Prostate gland (tissue), 2 donors: ENCODE results near the gene HCFC2. TPM values are rescaled to one million over a fixed set of nuclear protein-coding genes. Genes with fewer than 3 reads are reported as not detected.

Experiments used
- DNase-seq: peaks from one replicate; pipeline ENCODE4 v3.0.0-alpha.2; 2019; ENCODE audit warnings: low spot score
- H3K27ac ChIP-seq, 2 donors: fragments of 200-600 bp; sonication (generic); 2 replicates each; pipeline ENCODE4 v1.5.1; 2017 to 2019
- H3K27me3 ChIP-seq: fragments of 200-600 bp; sonication (generic); replicated peaks from 2 replicates; pipeline ENCODE4 v1.5.1; 2019; ENCODE audit not compliant: insufficient read depth
- H3K36me3 ChIP-seq, 2 donors: fragments of 200-600 bp; sonication (generic); 1 replicate in 1 of 2; 2 replicates in 1 of 2; pipeline versions ENCODE4 v1.5.1 to v1.8.1; 2017 to 2019
- H3K4me1 ChIP-seq: fragments of 200-600 bp; sonication (generic); replicated peaks from 2 replicates; pipeline ENCODE4 v1.5.1; 2019
- H3K4me3 ChIP-seq, 2 donors: fragments of 200-600 bp; sonication (generic); 2 replicates each; pipeline ENCODE4 v1.5.1; 2017 to 2019
- H3K9me3 ChIP-seq: fragments of 200-600 bp; sonication (generic); 2 replicates; pipeline ENCODE4 v1.5.1; 2017
- CTCF ChIP-seq, 4 experiments: fragments of 200-600 bp in 2 of 4; fragments of 450-650 bp in 2 of 4; sonication (generic) in 2 of 4; IDR thresholded peaks; 1 replicate in 3 of 4; 2 replicates in 1 of 4; pipeline ENCODE4 v1.5.1; 2016 to 2019; ENCODE audit warnings: antibody characterized with exemption in 4 of 4, mild to moderate bottlenecking in 2 of 4, moderate library complexity in 2 of 4
- POLR2A ChIP-seq: fragments of 450-650 bp; IDR thresholded peaks from one replicate; pipeline ENCODE4 v1.6.1; 2016; ENCODE audit warnings: antibody characterized with exemption, mild to moderate bottlenecking
- POLR2AphosphoS5 ChIP-seq: sonication (generic); formaldehyde crosslinking; IDR thresholded peaks from one replicate; pipeline ENCODE4 v1.6.1; 2017; ENCODE audit warnings: antibody characterized with exemption
- WGBS: methylation state at CpG from one replicate; pipeline ENCODE4 v1.1.5; 2018; 5-methylcytosine and 5-hydroxymethylcytosine counted together
- intact Hi-C: fragments of 100-400 bp; cut with DNase I; formaldehyde crosslinking; loops from one replicate; pipeline ENCODE4 v1.14.2; 2022
- total RNA-seq, 2 donors: library from RNA; depleted of rRNA; stranded (reverse); fragments of >200 nt; gene quantifications; one replicate each; pipeline ENCODE4 v1.1.0, GENCODE V29; 2016

The HCFC2 gene
- total RNA-seq, 2 donors from 2014 or later: 18.3 to 18.6 TPM

DNA sequence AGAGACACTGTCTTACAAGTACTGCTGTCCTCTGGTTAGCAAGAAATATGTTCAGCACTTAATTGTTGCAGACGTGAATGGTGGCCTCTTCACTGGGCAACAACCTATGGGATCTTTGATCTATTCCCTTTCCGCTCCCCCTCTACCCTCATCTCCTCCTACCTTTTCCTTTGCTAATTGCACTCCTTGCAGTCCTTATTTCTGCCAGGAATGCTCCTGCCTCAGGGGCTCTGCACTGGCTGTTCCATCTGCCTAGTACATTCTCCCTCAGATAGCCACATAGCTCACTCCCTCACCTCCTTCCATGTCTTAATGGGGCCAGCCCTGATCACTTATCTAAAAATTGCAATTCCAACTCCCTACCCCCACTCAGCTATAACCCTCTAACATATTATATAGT, 78.2 kb downstream of the HCFC2 start:
- H3K27ac ChIP-seq: no peak overlapping the region
- H3K4me1 ChIP-seq: no peaks in the 10 kb centered on the region
- 72% methylated on average over 2 of the region's 2 CpGs for WGBS
- no peak for DNase-seq
- no peak overlapping the region for H3K4me3 ChIP-seq
- intact Hi-C loops: no loop called here
- H3K27me3 ChIP-seq: no peaks in the 10 kb centered on the region
- H3K9me3 ChIP-seq: no peaks in the 10 kb centered on the region
- no peak for TF ChIP-seq POLR2A
- no peak for TF ChIP-seq CTCF (IDR thresholded peaks at IDR 0.05)
- no peak for TF ChIP-seq POLR2AphosphoS5
- H3K36me3 ChIP-seq: no peaks in the 10 kb centered on the region

GRCh38 chr12:104143002-104143401, 78.7 kb downstream of the HCFC2 start:
- Histone ChIP-seq H3K27me3 (no peaks in the 10 kb centered on the region), H3K9me3 (no peaks in the 10 kb centered on the region), H3K4me1 (no peaks in the 10 kb centered on the region), H3K27ac (no peak overlapping the region), H3K4me3 (no peak overlapping the region), H3K36me3 (no peaks in the 10 kb centered on the region)
- no peak for TF ChIP-seq POLR2A
- TF ChIP-seq CTCF (IDR thresholded peaks at IDR 0.05): no peak
- intact Hi-C loops: no loop called here
- no peak for DNase-seq

DNA sequence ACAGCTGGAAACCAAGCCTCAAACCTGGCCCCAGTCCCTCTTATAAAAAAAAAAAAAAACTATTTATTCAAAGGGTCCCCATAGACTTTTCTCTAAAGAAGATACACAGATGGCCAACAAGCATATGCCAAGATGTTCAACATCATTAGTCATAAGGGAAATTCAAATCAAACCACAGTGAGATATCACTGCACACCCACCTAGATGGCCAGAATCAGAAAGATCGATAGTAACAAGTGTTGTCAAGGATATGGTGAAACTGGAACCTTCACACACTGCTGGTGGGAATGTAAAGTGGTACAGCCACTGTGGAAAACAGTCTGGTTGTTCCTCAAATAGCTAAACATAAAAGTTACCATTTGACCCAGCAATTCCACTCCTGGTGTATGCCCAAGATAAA, 79.6 kb downstream of the HCFC2 start:
- intact Hi-C loops: no loop called here
- Histone ChIP-seq H3K27ac (no peak overlapping the region), H3K27me3 (no peaks in the 10 kb centered on the region), H3K9me3 (no peaks in the 10 kb centered on the region), H3K4me1 (no peaks in the 10 kb centered on the region), H3K36me3 (no peaks in the 10 kb centered on the region), H3K4me3 (no peak overlapping the region)
- DNase-seq: no peak
- TF ChIP-seq POLR2AphosphoS5 (no peak), POLR2A (no peak), CTCF (IDR thresholded peaks at IDR 0.05) (no peak)
- 87% methylated on average over 1 of the region's 1 CpG for WGBS

DNA sequence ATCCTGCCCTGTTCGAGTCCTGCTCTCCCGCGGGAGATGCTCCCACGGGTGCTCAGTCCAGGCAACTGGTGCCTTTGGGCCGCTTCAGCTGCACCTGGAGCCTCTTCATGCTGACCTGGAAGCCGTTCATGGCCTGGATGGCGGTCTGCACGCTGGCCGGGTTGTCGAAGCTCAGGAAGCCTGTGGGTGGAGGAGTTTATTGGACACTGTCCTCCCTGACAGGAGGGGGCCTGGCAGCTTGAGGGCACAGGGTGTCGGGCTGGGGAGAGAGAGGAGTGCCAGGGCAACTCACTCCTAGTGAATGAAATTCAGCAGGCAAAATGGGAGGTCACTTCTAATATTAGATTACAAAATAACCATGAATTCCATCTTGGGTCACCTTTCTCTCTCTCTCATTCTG, 83.0 kb downstream of the HCFC2 start:
- H3K9me3 ChIP-seq: no peaks in the 10 kb centered on the region
- no peaks in the 10 kb centered on the region for H3K4me1 ChIP-seq
- no peak overlapping the region for H3K27ac ChIP-seq
- H3K4me3 ChIP-seq: no peak overlapping the region
- no peaks in the 10 kb centered on the region for H3K36me3 ChIP-seq
- no peak for TF ChIP-seq CTCF (IDR thresholded peaks at IDR 0.05)
- no peak for TF ChIP-seq POLR2AphosphoS5
- TF ChIP-seq POLR2A: no peak
- no peak for DNase-seq
- no peaks in the 10 kb centered on the region for H3K27me3 ChIP-seq
- intact Hi-C loops: no loop called here
- WGBS: 76% methylated on average over 11 of the region's 11 CpGs

DNA sequence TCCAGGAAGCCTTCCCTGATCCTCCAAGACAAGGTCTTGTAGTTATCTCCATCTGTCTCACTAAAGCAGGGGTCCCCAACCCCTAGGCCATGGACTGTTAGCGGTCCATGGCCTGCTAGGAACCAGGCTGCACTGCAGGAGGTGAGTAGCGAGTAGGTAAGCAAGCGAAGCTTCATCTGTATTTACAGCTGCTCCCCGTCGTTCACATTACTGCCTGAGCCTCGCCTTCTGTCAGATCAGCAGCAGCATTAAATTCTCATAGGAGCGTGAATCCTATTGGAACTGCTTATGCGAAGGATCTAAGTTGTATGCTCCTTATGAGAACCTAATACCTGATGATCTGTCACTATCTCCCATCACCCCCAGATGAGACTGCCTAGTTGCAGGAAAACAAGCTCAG, 86.1 kb downstream of the HCFC2 start:
- DNase-seq: no peak
- Histone ChIP-seq H3K27me3 (no peaks in the 10 kb centered on the region), H3K9me3 (no peaks in the 10 kb centered on the region), H3K27ac (no peak overlapping the region), H3K36me3 (no peaks in the 10 kb centered on the region), H3K4me3 (no peak overlapping the region), H3K4me1 (no peaks in the 10 kb centered on the region)
- TF ChIP-seq POLR2A (no peak), CTCF (IDR thresholded peaks at IDR 0.05) (no peak), POLR2AphosphoS5 (no peak)
- intact Hi-C loops: no loop called here
- WGBS: 78% methylated on average over 8 of the region's 8 CpGs
